Non-pigmented ciliary epithelial cell (primary cell): ENCODE data around the gene DDIT4.

Experiments used
- DNase-seq: peaks from one replicate; pipeline ENCODE4 v3.0.0-alpha.2; 2010; ENCODE audit warnings: low read depth

Gene DDIT4

GRCh38 chr10:72318418-72319262 is 44.9 kb downstream of the DDIT4 start:
- DNase-seq = no peak

- no peak for DNase-seq
These were observed 45.9 kb downstream of the DDIT4 start for GRCh38 chr10:72319416-72320254.

- peak; percentile 93 for DNase-seq
These were observed 47.0 kb downstream of the DDIT4 start for GRCh38 chr10:72320676-72321247.

GRCh38 chr10:72321248-72322029 is 47.7 kb downstream of the DDIT4 start:
- DNase-seq = no peak

DNA sequence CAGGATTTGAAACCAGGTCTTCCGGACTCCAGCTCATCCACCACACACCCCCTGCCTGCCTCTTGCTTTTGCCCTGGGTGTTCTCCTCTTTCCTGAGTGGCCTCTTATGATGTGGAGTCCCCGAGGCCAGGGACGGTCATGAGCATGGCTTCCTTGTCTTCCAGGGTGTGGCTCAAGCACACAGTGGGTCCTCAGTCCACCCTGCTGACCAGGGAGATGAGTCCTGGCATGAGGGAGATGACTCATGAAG is 48.2 kb downstream of the DDIT4 start:
- no peak for DNase-seq

- no peak for DNase-seq
These were observed 48.7 kb downstream of the DDIT4 start for GRCh38 chr10:72322280-72323058.

- DNase-seq = no peak
These were observed 49.5 kb downstream of the DDIT4 start for GRCh38 chr10:72323108-72323749.

DNA sequence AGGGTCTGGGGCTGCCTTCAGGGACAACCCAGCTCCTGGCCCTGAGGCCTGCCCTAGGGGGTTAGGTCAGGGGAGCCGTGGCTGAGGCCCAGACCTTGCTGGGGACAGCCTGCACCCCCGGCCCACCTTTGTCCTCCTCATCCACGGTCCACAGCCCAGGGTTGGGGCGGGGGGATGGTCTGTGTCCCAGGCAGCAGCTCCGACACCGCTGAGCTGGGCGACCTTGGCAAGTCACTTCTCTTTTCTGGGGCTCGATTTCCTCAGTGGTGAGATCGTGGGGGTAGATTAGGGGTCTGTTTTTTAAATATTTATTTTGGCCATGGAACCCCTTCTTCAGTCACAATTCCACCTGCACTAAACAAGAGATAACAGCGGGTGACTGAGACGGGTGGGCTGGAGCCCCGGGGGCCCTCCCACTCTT is 50.1 kb downstream of the DDIT4 start:
- no peak for DNase-seq
